SU-DHL-6 (cell line): ENCODE results near the gene GALNT14.

Experiments used
- H2AFZ ChIP-seq: fragments of 200-600 bp; sonication (generic); 2 replicates; pipeline ENCODE4 v1.6.1; 2014; ENCODE audit warnings: low read depth, mild to moderate bottlenecking, moderate library complexity, mixed read lengths, antibody characterized with exemption, low read length; ENCODE audit not compliant: severe bottlenecking
- H3F3A ChIP-seq: fragments of 200-600 bp; shearing (Covaris generic); 2 replicates; pipeline ENCODE4 v1.6.0; 2016; ENCODE audit warnings: antibody characterized with exemption, mild to moderate bottlenecking; ENCODE audit not compliant: insufficient read depth
- H3K27ac ChIP-seq: fragments of 200-600 bp; sonication (generic); 2 replicates; pipeline ENCODE4 v1.5.1; 2016; ENCODE audit warnings: low read depth, mild to moderate bottlenecking, low read length, moderate library complexity, mixed read lengths
- H3K27me3 ChIP-seq: fragments of 200-600 bp; sonication (generic), shearing (Covaris generic); 2 replicates; pipeline ENCODE4 v1.6.0; 2014; ENCODE audit warnings: mild to moderate bottlenecking, low read length
- H3K36me3 ChIP-seq: fragments of 200-600 bp; sonication (generic); 2 replicates; pipeline ENCODE4 v1.6.1; 2014; ENCODE audit warnings: mild to moderate bottlenecking, low read length, mixed read lengths
- H3K4me2 ChIP-seq: fragments of 300-600, 200-600 bp; shearing (Covaris generic), sonication (generic); 2 replicates; pipeline ENCODE4 v1.6.0; 2014; ENCODE audit warnings: low read length, low read depth, mild to moderate bottlenecking; ENCODE audit not compliant: poor library complexity, severe bottlenecking
- H3K4me3 ChIP-seq: fragments of 200-600 bp; sonication (generic); 2 replicates; pipeline ENCODE4 v1.5.1; 2014; ENCODE audit warnings: antibody characterized with exemption, low read length, mild to moderate bottlenecking, mixed read lengths; ENCODE audit not compliant: insufficient read depth, poor library complexity, severe bottlenecking
- H3K79me2 ChIP-seq: fragments of 200-600 bp; sonication (generic); 2 replicates; pipeline ENCODE4 v1.6.1; 2014; ENCODE audit warnings: mild to moderate bottlenecking, low read length, moderate library complexity; ENCODE audit not compliant: insufficient read depth
- H3K9ac ChIP-seq: fragments of 200-600 bp; sonication (generic); 2 replicates; pipeline ENCODE4 v1.7.0; 2014; ENCODE audit warnings: mild to moderate bottlenecking, low read length
- H3K9me2 ChIP-seq: fragments of 200-600 bp; sonication (generic); replicated peaks from 2 replicates; pipeline ENCODE4 v1.6.1; 2014; ENCODE audit warnings: low read length; ENCODE audit not compliant: insufficient read depth
- H3K9me3 ChIP-seq: fragments of 200-600 bp; sonication (generic); 2 replicates; pipeline ENCODE4 v1.6.1; 2014; ENCODE audit warnings: low read length, mixed read lengths; ENCODE audit not compliant: insufficient read depth
- H4K20me1 ChIP-seq: fragments of 200-600 bp; sonication (generic); 2 replicates; pipeline ENCODE4 v1.6.1; 2014; ENCODE audit warnings: low read depth, mild to moderate bottlenecking, antibody characterized with exemption, low read length, moderate library complexity, mixed read lengths
- CTCF ChIP-seq: fragments of 200-600 bp; sonication (generic); IDR thresholded peaks from one replicate; pipeline ENCODE4 v1.5.1; 2017; ENCODE audit warnings: antibody characterized with exemption, mild to moderate bottlenecking, low read length, moderate library complexity; ENCODE audit not compliant: insufficient read depth, poor library complexity, severe bottlenecking
- EZH2phosphoT487 ChIP-seq: fragments of 200-600 bp; sonication (generic), shearing (Covaris generic); conservative IDR thresholded peaks from 2 replicates; pipeline ENCODE4 v1.6.1; 2018; ENCODE audit warnings: mild to moderate bottlenecking, antibody characterized with exemption, low read length, moderate library complexity, mixed read lengths

Gene GALNT14

GRCh38 chr2:31136732-31137131, 1.5 kb downstream of the GALNT14 start:
- H3K9me3 ChIP-seq, result no peaks in the 10 kb centered on the region
- H3K4me3 ChIP-seq, result no peak overlapping the region
- no peak overlapping the region for H3K4me2 ChIP-seq
- no peaks in the 10 kb centered on the region for H3K36me3 ChIP-seq
- no peaks in the 10 kb centered on the region for H4K20me1 ChIP-seq
- no peaks in the 10 kb centered on the region for H3K27me3 ChIP-seq
- no peaks in the 10 kb centered on the region for H3K79me2 ChIP-seq
- H3K27ac ChIP-seq, result no peak overlapping the region
- H3K9me2 ChIP-seq, result no peaks in the 10 kb centered on the region
- H3K9ac ChIP-seq, result no peak overlapping the region
- H2AFZ ChIP-seq, result no peak overlapping the region
- no peak for TF ChIP-seq CTCF
- no peak for TF ChIP-seq EZH2phosphoT487
- no peaks in the 10 kb centered on the region for H3F3A ChIP-seq

GRCh38 chr2:31136000-31136399, 2.2 kb downstream of the GALNT14 start:
- no peaks in the 10 kb centered on the region for H3F3A ChIP-seq
- TF ChIP-seq EZH2phosphoT487 (no peak), CTCF (no peak)
- no peaks in the 10 kb centered on the region for H3K9me2 ChIP-seq
- no peak overlapping the region for H2AFZ ChIP-seq
- H3K9me3 ChIP-seq, result no peaks in the 10 kb centered on the region
- H3K79me2 ChIP-seq, result no peaks in the 10 kb centered on the region
- H3K9ac ChIP-seq, result no peak overlapping the region
- H3K36me3 ChIP-seq, result no peaks in the 10 kb centered on the region
- H4K20me1 ChIP-seq, result no peaks in the 10 kb centered on the region
- no peak overlapping the region for H3K4me2 ChIP-seq
- no peaks in the 10 kb centered on the region for H3K27me3 ChIP-seq
- H3K4me3 ChIP-seq, result no peak overlapping the region
- H3K27ac ChIP-seq, result no peak overlapping the region

GRCh38 chr2:31134480-31134879, 3.8 kb downstream of the GALNT14 start:
- H3K36me3 ChIP-seq, result no peaks in the 10 kb centered on the region
- no peaks in the 10 kb centered on the region for H3F3A ChIP-seq
- no peaks in the 10 kb centered on the region for H4K20me1 ChIP-seq
- no peak overlapping the region for H3K9ac ChIP-seq
- no peak overlapping the region for H3K27ac ChIP-seq
- H3K27me3 ChIP-seq, result no peaks in the 10 kb centered on the region
- no peaks in the 10 kb centered on the region for H3K9me2 ChIP-seq
- no peak overlapping the region for H2AFZ ChIP-seq
- no peaks in the 10 kb centered on the region for H3K79me2 ChIP-seq
- TF ChIP-seq CTCF (no peak), EZH2phosphoT487 (no peak)
- H3K4me2 ChIP-seq, result no peak overlapping the region
- no peak overlapping the region for H3K4me3 ChIP-seq
- H3K9me3 ChIP-seq, result no peaks in the 10 kb centered on the region

- H3K27me3 ChIP-seq, result no peaks in the 10 kb centered on the region
- no peak overlapping the region for H2AFZ ChIP-seq
- no peaks in the 10 kb centered on the region for H3K9me3 ChIP-seq
- TF ChIP-seq CTCF, result no peak
- no peaks in the 10 kb centered on the region for H3K9me2 ChIP-seq
- H3K9ac ChIP-seq, result no peak overlapping the region
- no peak overlapping the region for H3K27ac ChIP-seq
- H3K4me3 ChIP-seq, result no peak overlapping the region
- H4K20me1 ChIP-seq, result no peaks in the 10 kb centered on the region
- H3F3A ChIP-seq, result no peaks in the 10 kb centered on the region
- H3K36me3 ChIP-seq, result no peaks in the 10 kb centered on the region
- H3K4me2 ChIP-seq, result no peak overlapping the region
- H3K79me2 ChIP-seq, result no peaks in the 10 kb centered on the region
Measured at GRCh38 chr2:31132786-31133185, 5.5 kb downstream of the GALNT14 start.
